Fibroblast of skin of scalp (primary cell): ENCODE measurements around the gene NRG2.

ENCODE experiments used
- DNase-seq: peaks from one replicate; pipeline ENCODE4 v3.0.0-alpha.2; 2013

NRG2 gene

GRCh38 chr5:139926797-139927503, 116.1 kb downstream of the NRG2 start:
- no peak for DNase-seq

GRCh38 chr5:139925650-139926640, 117.2 kb downstream of the NRG2 start:
- DNase-seq: no peak

GRCh38 chr5:139925216-139925562, 117.9 kb downstream of the NRG2 start:
- no peak for DNase-seq

- no peak for DNase-seq
Measured at GRCh38 chr5:139924294-139925215, 118.5 kb downstream of the NRG2 start.

- DNase-seq: peak; percentile 4
Measured at GRCh38 chr5:139919308-139919707, 123.8 kb downstream of the NRG2 start.

- DNase-seq: no peak
Measured at GRCh38 chr5:139915834-139916233, 127.3 kb downstream of the NRG2 start.

GRCh38 chr5:139915266-139915665, 127.8 kb downstream of the NRG2 start:
- no peak for DNase-seq

- no peak for DNase-seq
Measured at GRCh38 chr5:139914218-139914807, 128.8 kb downstream of the NRG2 start.

- DNase-seq: no peak
Measured at GRCh38 chr5:139912804-139913203, 130.3 kb downstream of the NRG2 start.

GRCh38 chr5:139912158-139912557, 130.9 kb downstream of the NRG2 start:
- no peak for DNase-seq

GRCh38 chr5:139911425-139912120, 131.5 kb downstream of the NRG2 start:
- DNase-seq: no peak

GRCh38 chr5:139910901-139911300, 132.2 kb downstream of the NRG2 start:
- DNase-seq: no peak

- DNase-seq: no peak
Measured at GRCh38 chr5:139910036-139910435, 133.1 kb downstream of the NRG2 start.

- DNase-seq: no peak
Measured at GRCh38 chr5:139908749-139909148, 134.3 kb downstream of the NRG2 start.

- DNase-seq: no peak
Measured at GRCh38 chr5:139906661-139907060, 136.4 kb downstream of the NRG2 start.

GRCh38 chr5:139904816-139905661, 138.1 kb downstream of the NRG2 start:
- peak; percentile 4 for DNase-seq

GRCh38 chr5:139904566-139904815, 138.6 kb downstream of the NRG2 start:
- no peak for DNase-seq

GRCh38 chr5:139903795-139904565, 139.1 kb downstream of the NRG2 start:
- peak; percentile 9 for DNase-seq

- DNase-seq: no peak
Measured at GRCh38 chr5:139903450-139903794, 139.7 kb downstream of the NRG2 start.

GRCh38 chr5:139901986-139902385, 141.1 kb downstream of the NRG2 start:
- DNase-seq: no peak
